Measurements from ENCODE around the gene ABCC5. TPM values are rescaled to one million over a fixed set of nuclear protein-coding genes. Genes with fewer than 3 reads are reported as not detected.

The ABCC5 gene
- polyA plus RNA-seq, 3 donors: 6.0 to 10.8 (median 8.5) TPM

- WGBS, 3 donors: 53 to 85% (median 83%) methylated on average over 11 of the region's 11 CpGs
- no peak overlapping the region for H3K27ac ChIP-seq (ENCODE audit: low read depth, low read length)
Observed at GRCh38 chr3:183984749-183985729, 32.6 kb downstream of the ABCC5 start.

GRCh38 chr3:183984127-183984740, 33.5 kb downstream of the ABCC5 start:
- no peak overlapping the region for H3K27ac ChIP-seq (ENCODE audit: low read depth, low read length)
- WGBS, 3 donors: 86 to 95% (median 91%) methylated on average over 4 of the region's 4 CpGs

- H3K27ac ChIP-seq (ENCODE audit: low read depth, low read length): no peak overlapping the region
- 85 to 87% (median 86%) methylated on average over 6 of the region's 6 CpGs for WGBS, 3 donors
Observed at GRCh38 chr3:183981990-183982644, 35.6 kb downstream of the ABCC5 start.

- 90 to 98% (median 91%) methylated on average over 4 of the region's 4 CpGs for WGBS, 3 donors
- H3K27ac ChIP-seq (ENCODE audit: low read depth, low read length): no peak overlapping the region
Observed at GRCh38 chr3:183980403-183980802, 37.3 kb downstream of the ABCC5 start.

GRCh38 chr3:183975981-183976662, 41.6 kb downstream of the ABCC5 start:
- WGBS, 3 donors: 78 to 86% (median 79%) methylated on average over 10 of the region's 10 CpGs
- no peak overlapping the region for H3K27ac ChIP-seq (ENCODE audit: low read depth, low read length)

- H3K27ac ChIP-seq (ENCODE audit: low read depth, low read length): no peak overlapping the region
- WGBS, 3 donors: 69 to 86% (median 84%) methylated on average over 4 of the region's 4 CpGs
Observed at GRCh38 chr3:183968666-183969245, 48.9 kb downstream of the ABCC5 start.

- WGBS, 3 donors: 76 to 92% (median 88%) methylated on average over 3 of the region's 3 CpGs
- no peak overlapping the region for H3K27ac ChIP-seq (ENCODE audit: low read depth, low read length)
Observed at GRCh38 chr3:183967693-183968092, 50.0 kb downstream of the ABCC5 start.

- WGBS, 3 donors: 65 to 91% (median 87%) methylated on average over 4 of the region's 4 CpGs
- no peak overlapping the region for H3K27ac ChIP-seq (ENCODE audit: low read depth, low read length)
Observed at GRCh38 chr3:183966361-183966791, 51.3 kb downstream of the ABCC5 start.

GRCh38 chr3:183962807-183963206, 54.9 kb downstream of the ABCC5 start:
- 91 to 96% (median 94%) methylated on average over 3 of the region's 3 CpGs for WGBS, 3 donors
- H3K27ac ChIP-seq (ENCODE audit: low read depth, low read length): no peak overlapping the region

GRCh38 chr3:183959214-183959613, 58.5 kb downstream of the ABCC5 start:
- H3K27ac ChIP-seq (ENCODE audit: low read depth, low read length): no peak overlapping the region
- 85 to 93% (median 92%) methylated on average over 4 of the region's 4 CpGs for WGBS, 3 donors

- 91 to 97% (median 94%) methylated on average over 4 of the region's 4 CpGs for WGBS, 3 donors
- H3K27ac ChIP-seq (ENCODE audit: low read depth, low read length): no peak overlapping the region
Observed at GRCh38 chr3:183958775-183959174, 58.9 kb downstream of the ABCC5 start.

GRCh38 chr3:183958226-183958625, 59.5 kb downstream of the ABCC5 start:
- 73 to 96% (median 90%) methylated on average over 3 of the region's 3 CpGs for WGBS, 3 donors
- no peak overlapping the region for H3K27ac ChIP-seq (ENCODE audit: low read depth, low read length)

- WGBS, 3 donors: 77 to 86% (median 82%) methylated on average over 4 of the region's 4 CpGs
- no peak overlapping the region for H3K27ac ChIP-seq (ENCODE audit: low read depth, low read length)
Observed at GRCh38 chr3:183954875-183955274, 62.8 kb downstream of the ABCC5 start.

- 79 to 92% (median 87%) methylated on average over 6 of the region's 6 CpGs for WGBS, 3 donors
- no peak overlapping the region for H3K27ac ChIP-seq (ENCODE audit: low read depth, low read length)
Observed at GRCh38 chr3:183953471-183954070, 64.1 kb downstream of the ABCC5 start.

GRCh38 chr3:183951459-183951858, 66.2 kb downstream of the ABCC5 start:
- H3K27ac ChIP-seq (ENCODE audit: low read depth, low read length): no peak overlapping the region
- WGBS, 3 donors: 91 to 94% (median 93%) methylated on average over 13 of the region's 13 CpGs

GRCh38 chr3:183949690-183950089, 68.0 kb downstream of the ABCC5 start:
- H3K27ac ChIP-seq (ENCODE audit: low read depth, low read length): no peak overlapping the region
- WGBS, 3 donors: 83 to 89% (median 84%) methylated on average over 12 of the region's 12 CpGs

- H3K27ac ChIP-seq (ENCODE audit: low read depth, low read length): no peak overlapping the region
- WGBS, 3 donors: 96 to 100% (median 96%) methylated on average over 2 of the region's 2 CpGs
Observed at GRCh38 chr3:183946037-183946436, 71.6 kb downstream of the ABCC5 start.

- H3K27ac ChIP-seq (ENCODE audit: low read depth, low read length): no peak overlapping the region
- WGBS, 3 donors: 62 to 88% (median 72%) methylated on average over 5 of the region's 5 CpGs
Observed at GRCh38 chr3:183944775-183945174, 72.9 kb downstream of the ABCC5 start.

All from adipose tissue (tissue), 3 donors.